HG03571 (cell line): ENCODE results near the gene ADAM30.
"Not testable (repeated sequence)": the region's sequence is repeated elsewhere in the genome, so short reads cannot be mapped to it uniquely, and the experiment has no call there.

Experiments used
- ATAC-seq: cut with Tn5 transposase; IDR thresholded peaks from one replicate; pipeline ENCODE4 v1.9.1; 2021; ENCODE audit not compliant: unreplicated experiment

The ADAM30 gene

DNA sequence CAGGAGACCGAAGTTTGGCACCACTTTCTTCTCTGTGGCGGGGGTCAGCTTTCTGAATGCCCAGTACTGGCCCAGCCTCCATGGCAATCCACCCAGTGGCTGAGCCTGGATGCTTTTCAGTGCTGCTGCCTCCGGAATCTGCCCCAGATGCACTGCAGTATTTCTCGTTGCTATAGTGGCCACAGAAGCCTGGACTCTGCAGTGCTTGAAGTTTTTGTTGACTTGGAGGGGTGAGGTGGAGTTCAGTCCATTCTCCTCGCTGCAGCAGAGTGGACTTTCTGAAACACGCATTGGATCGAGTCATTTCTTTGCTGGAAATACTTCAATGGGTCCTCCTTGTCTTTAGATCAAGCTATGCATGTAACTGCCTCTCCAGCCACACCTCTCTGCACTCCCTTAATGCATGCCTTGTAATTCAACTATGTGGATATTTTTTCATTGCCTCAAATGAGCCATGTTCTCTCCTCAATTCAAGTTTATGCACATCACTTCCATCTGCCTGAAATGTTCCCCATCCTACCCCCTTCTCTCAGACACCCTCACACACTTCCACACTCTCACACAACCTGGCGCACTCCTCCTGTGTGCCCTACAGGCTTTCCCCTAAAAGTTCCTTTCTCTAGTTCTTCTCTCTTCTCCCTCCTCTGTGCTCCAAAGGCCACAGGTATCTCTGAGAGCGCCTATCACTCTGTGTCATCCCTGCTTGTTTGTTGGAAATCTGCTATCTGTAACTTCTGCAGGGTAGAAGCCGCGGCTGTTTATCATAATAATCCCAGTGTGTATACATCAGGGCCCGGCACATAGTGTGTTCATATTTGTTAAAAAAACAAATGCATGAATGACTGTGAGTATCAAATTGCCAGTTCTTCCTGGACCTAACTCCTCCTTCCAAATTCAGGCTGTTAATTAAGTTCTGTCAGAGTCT, 16.5 kb downstream of the ADAM30 start:
- ATAC-seq: no peak

DNA sequence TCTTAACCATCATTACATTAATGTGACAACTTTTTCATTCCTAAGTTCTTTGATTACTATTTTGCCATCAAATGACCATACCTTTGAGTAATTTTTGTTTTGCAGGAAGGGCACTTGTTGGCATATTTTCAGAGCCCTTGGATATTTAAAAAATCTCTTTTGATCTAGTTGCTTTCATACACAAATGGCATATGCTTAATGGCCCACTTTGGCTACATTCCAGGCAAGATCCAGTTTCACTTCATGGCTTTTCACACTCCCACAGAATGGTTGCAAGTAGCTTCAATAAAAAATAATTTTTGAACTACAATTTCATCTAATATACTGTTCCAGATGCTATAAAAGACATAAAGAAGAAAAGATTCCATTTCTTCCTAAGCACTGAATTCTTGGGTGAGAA, 18.1 kb downstream of the ADAM30 start:
- no peak for ATAC-seq

DNA sequence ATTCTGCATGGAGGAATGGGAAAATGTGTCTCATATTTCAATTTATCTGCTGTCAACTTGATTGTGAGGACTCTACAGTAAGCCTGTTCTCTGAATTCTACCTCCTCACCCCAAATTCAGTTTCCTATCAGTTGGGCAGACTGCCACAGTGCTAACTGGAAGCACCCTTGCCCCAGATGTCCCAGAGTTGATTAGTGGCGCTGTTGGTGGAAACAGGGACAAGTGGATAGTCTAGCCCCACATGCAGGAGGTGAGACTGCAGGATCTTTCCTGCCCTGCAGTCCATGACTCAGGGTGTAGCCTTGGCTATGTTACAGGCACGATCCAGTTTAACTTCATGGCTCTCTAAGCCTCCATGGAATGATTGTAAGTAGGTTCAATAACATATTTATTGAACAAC, 22.1 kb downstream of the ADAM30 start:
- ATAC-seq: no peak

DNA sequence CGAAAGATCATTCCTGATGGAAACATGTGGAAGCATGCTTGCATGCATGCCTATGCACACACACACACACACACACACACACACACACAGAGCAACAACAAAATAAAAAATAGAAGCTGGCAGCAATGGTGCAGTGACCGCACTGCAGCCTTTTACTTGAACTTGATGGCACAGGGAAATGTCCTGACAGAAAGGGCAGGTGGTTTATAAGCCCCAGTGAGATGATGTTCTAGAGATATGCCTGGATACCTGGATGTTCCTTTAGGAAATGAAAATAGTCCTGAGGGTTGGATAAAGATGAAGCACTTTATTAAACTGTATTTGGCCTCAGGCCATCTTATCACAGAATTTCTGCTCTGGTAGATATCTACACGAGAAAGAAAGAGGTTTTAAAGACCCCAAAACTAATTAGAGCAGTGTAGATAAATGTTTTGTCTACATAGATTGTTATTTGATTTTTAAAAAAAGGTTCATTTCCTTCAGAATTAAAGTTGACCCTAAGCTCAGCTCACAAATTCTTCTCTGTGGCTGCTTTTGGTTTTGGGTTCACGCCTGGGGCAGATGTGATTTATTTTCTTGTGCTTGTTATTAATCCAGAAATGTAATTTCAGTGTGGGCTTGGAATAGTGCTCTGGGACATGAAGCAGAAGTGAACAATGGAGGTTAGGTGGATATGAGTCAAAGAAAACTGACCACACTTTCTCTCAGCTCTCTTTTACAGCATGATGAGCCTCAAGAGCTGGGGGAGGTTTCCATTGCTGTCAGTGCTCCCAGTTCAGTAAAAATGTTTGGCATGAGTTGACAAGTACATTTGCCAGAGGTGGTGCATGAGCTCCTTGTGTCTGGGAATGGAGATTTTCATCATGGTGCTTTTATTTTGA, 22.9 kb downstream of the ADAM30 start:
- ATAC-seq: no peak

DNA sequence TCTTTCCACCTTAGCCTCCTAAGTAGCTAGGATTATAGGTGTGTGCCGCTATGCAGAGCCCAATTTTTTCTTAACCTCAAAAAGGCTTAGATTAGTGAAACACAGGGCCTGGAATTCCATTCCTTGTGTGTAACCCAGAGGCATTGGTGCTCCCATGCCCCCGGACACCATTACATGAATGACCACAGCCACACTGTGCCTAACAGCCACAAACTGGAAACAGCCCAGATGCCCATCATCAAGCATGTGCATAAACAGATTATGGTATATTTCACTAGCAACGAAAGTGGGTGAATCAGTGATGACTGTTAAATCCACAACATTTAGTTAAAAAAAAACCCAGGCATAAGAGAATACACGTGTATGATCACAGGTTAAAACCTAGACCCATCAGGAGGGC, 24.4 kb downstream of the ADAM30 start:
- ATAC-seq: no peak

DNA sequence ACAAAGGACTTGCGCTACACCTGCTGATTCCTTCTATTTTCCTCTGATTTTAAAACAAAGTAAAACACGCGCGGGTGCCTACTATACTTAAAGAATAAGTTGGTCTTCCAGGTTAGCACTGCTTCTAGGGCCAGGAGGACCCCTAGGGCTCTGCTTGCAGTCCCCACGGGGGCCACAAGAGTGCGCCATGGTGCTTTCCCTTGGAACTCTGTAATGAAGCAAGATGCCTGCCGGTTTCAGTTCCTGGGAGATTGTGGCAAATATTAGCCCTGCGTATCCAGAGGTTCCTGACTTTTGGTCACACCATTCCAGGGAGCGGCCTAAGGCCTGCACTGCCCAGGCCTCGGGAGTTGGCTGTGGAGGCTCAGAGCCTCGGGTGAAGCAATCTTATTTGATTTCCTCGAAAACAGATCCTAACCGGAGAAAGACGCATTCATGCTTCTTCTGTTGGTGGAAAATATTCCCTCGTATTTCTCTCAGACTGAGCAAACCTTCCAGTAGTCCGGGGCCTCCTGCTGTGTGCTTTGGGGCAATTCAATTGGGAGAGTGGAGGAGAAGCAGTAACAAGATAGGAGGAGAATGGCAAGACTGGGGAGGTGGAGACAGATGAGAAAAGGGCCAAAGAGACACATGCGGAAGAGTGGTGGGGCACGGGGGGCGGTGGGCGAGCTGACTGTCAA, 25.3 kb downstream of the ADAM30 start:
- ATAC-seq: no peak

DNA sequence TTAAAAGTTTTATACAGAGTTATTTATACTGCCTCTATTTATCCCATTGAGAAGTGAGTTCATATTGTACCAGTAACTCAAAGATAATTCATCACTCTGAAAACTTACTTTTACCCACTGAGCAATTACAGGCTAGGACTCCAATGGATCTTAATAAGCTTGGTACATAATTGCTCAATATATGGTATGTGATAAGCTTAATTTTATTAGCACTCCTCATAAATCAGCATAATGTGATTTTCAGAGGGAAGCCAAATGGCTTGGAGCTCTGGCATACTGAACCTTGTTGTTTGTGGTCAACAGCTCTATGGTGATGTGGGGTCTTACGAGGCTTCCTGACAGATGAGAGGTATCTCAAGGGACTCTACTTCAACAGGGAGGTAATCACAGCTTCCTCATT, 26.3 kb downstream of the ADAM30 start:
- no peak for ATAC-seq

DNA sequence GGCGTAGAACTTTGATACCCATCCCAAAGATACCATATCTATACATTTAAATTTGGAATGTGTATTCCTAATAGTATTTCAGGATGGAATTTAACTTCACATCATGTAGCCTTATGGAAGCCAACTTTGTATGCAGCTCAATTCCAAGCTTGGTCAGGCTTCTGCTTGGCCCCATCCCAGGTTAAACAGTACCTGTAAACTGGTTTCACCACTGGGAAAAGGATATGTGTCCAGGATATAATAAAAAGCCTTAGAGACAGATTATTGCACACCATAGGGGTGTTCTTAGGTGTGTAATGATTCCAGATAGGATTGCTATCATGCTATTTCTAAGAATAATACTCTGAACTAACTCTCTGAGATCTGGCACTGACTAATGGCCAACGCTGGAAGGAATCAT, 28.1 kb downstream of the ADAM30 start:
- ATAC-seq: no peak

DNA sequence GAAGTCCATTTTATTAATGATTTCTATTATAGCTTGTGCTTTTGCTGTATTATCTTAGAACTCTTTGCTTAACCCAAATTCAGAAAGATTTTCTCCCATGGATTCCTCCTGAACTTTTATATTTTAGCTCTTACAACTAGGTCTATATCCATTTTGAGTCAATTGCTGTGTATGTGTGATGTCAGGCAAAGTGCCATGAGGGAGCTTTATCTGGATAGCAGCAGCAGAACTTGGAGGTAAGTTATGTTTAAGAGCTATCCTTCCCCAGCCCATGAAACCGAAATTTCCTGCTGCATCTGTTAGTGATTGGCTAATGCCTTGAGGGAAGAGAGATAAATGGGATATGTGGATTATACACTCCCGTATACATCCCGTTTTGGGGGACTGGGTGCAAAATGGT, 29.9 kb downstream of the ADAM30 start:
- no peak for ATAC-seq

DNA sequence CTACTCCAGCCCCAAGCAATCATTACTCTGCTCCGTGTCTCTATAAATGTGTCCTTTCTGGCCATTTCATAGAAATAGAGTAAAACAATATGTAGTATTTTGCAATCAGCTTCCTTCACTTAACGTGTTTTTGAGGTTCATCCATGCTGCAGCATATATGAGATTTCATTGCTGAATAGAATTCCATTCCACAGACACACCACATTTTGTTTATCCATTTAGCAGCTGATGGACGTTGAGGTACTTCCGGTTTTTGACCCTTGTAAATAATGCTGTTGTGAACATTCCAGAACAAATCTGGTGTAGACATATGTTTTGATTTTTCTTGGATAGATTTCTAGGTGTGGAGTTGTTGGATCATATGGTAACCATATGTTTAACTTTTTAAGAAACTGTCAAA, 30.7 kb downstream of the ADAM30 start:
- ATAC-seq: no peak

DNA sequence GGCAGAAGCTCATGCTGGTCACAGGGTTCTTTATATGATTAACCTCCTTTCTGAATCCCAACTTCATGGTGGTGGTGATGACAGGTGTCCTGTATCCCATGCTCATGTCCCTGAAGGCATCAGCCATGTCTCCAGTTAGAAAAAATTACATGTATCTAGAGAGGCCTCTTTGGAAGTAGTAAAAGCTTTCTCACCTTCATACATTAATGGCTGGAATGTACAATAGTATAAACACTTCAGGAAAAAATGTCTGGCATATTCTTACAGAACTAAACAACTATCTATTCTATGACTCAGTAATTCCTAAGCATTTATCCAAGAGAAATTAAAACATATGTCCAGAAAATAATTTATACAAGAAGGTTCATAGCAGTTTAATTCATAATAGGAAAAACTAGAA, 34.0 kb downstream of the ADAM30 start:
- ATAC-seq: no peak

DNA sequence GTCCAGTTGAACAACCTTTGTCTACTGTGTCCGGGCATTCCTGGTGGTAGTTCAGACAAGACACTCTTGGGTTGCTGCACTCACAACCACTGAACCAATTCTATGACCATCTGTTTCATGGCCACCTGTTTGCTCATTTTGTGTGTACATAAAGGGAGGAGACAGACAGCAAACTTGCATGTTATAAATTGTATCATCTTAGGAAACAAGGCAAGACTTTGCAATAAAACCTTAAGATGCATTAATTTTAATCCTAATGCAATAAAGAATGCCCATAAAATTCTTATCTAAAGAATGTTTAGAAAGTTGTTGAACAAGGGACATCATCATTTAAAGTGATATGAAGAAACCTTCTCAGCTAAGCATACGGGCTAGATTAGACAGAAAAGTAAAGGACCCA, 34.8 kb downstream of the ADAM30 start:
- no peak for ATAC-seq

DNA sequence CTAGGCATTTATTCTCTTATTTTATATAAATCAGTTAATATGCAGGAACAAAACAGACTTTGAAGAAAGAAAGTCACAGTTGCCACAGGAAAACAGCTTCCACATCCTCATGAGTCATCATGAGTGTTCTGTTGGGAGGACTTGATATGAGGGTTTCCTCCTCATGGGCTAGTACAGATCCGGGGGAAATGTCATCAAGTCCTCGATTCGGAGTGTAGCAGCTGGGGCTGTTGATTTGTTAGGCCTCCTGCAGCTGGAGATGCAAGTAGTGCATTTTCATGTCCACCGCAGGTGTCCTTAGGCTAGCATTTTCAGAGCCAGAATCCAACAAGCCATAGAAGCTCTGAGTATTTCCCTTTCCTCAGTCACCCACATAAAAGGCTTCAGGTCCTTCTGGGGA, 36.7 kb downstream of the ADAM30 start:
- ATAC-seq: no peak

DNA sequence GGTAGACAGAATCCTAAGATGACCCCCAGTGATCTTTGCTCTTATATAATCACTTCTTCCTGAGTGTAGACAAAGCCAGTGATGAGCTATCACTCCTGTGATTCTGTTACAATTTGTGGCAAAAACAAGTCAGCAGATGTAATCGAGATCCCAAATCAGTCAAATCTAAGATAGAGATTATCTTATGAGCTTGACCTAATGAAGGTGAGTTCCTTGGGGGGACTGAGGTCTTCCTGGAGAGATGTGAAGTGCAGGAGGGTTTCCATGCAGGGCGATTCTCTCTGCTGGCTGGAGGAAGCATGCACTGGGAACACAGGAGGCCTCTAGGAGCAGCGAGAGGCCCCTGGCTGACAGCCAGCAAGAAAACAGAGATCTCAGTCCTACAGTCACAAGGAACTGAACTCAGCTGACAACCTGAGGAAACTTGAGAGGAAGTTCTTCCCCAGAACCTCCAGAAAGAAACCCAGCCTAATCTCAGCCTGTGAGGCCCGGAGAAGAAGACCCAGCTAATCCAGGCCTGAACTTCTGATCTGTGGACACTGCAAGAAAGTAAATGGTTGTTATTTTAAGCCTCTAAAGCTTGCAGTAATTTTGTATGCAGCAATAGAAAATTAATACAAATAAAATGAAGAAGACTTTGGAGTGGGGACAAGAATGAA, 37.6 kb downstream of the ADAM30 start:
- ATAC-seq: not testable (repeated sequence)

DNA sequence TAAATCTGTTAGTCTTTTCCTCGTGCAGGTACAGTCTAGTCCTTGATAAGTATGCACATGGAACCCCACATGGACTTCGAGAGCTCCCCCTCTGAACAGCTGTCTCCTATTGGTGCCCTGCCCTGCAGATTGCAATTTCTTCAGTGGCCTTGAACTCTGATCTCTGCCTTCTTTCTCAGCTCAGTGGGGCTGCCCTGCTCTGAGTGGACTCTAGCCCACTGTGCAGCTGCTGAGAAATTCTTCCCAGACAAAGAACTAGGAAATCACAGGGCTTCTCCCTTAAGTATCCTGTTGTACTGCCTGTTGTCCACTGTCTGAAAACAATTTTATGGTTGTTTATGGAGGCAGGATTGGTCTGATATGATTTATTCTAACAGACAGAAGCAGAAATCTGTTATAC, 38.2 kb downstream of the ADAM30 start:
- no peak for ATAC-seq

DNA sequence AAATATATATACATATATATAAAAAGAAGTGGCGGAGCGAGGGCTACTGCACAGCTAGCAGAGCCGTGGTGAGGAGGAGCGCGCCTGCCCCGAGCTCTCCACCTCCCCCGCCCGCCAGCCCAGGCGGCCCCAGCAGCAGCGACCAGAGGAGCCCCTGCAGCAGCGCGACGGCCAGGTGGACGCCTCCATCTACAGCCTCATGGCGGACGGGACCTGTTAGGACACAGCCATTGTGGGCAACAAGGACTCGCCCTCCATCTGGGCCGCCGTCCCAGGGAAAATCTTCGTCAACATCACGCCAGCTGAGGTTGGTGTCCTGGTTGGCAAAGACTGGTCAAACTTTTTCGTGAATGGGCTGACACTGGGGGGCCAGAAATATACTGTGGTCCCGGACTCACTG, 43.2 kb downstream of the ADAM30 start:
- ATAC-seq: no peak

DNA sequence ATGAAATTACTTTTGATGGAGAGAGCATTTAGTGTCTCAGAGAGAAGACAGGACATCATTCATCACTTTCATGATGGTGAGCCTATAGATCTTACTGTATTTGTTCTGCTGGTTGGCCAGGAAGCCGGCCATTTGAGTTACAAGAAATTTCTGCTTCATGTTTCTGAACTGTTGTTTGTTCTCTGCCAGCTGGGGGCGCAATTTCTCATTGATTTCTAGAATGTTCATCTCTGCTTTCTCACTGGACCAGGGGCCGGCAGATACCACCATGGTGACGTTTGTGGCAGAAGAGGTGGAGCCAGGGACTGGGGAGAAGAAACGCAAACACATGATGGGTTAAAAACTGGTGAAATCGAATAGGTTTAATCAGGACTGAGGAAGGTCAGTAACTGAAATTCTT, 52.1 kb downstream of the ADAM30 start:
- not testable (repeated sequence) for ATAC-seq
